ENCODE measurements around the gene CFAP54.

DNA sequence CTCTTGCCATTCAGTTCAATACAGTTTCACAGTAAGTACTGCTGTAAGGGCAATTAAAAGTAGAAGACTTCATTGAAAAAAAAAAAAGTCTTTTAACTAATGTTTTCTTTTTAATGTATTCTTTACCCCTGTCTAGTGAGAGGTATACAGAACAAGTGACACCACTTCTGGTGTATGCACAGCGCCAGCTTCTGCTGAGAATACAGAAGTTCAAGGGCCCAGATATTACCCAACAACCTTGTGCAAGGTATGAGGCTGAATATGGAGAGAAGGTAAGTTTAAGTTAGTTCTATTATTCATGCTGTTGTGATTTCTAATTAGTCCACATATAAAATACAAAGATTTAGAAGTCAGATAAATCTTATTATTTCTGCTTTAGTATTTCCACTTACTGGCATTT lies 168.7 kb downstream of the CFAP54 start:
- TF ChIP-seq ZNF317 (CRISPR knock-in tag; IDR thresholded peaks at IDR 0.05; ENCODE audit: borderline replicate concordance, low read depth) (no peak), CTCF (IDR thresholded peaks at IDR 0.05) (no peak), ZNF416 (CRISPR knock-in tag; IDR thresholded peaks at IDR 0.05) (no peak), ATF1 (CRISPR knock-in tag; IDR thresholded peaks at IDR 0.05) (no peak), USF2 (CRISPR knock-in tag; IDR thresholded peaks at IDR 0.05) (no peak), NFYB (CRISPR knock-in tag; conservative IDR thresholded peaks at IDR 0.05; ENCODE audit: low read depth) (no peak), CREB1 (CRISPR knock-in tag; IDR thresholded peaks at IDR 0.05) (no peak), PREB (CRISPR knock-in tag; IDR thresholded peaks at IDR 0.05; ENCODE audit: borderline replicate concordance) (no peak), ZNF423 (CRISPR knock-in tag; IDR thresholded peaks at IDR 0.05) (no peak), TEAD4 (CRISPR knock-in tag; IDR thresholded peaks at IDR 0.05) (no peak)
- TF ChIP-seq, protein P1, sequence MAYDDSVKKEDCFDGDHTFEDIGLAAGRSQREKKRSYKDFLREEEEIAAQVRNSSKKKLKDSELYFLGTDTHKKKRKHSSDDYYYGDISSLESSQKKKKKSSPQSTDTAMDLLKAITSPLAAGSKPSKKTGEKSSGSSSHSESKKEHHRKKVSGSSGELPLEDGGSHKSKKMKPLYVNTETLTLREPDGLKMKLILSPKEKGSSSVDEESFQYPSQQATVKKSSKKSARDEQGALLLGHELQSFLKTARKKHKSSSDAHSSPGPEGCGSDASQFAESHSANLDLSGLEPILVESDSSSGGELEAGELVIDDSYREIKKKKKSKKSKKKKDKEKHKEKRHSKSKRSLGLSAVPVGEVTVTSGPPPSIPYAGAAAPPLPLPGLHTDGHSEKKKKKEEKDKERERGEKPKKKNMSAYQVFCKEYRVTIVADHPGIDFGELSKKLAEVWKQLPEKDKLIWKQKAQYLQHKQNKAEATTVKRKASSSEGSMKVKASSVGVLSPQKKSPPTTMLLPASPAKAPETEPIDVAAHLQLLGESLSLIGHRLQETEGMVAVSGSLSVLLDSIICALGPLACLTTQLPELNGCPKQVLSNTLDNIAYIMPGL (CRISPR knock-in tag; IDR thresholded peaks at IDR 0.05) = no peak
